Right lobe of liver (tissue), 4 donors: ENCODE results near the gene SEPTIN5.

Experiments
- POLR2A ChIP-seq: fragments of 450-650 bp; IDR thresholded peaks from one replicate; pipeline ENCODE4 v1.6.1; 2017; ENCODE audit warnings: antibody characterized with exemption, mild to moderate bottlenecking
- TF ChIP-seq, protein P1 (sequence below), 4 donors: fragments of 200-600 bp in 3 of 4; fragments of 450-650 bp in 1 of 4; IDR thresholded peaks; one replicate each; pipeline versions ENCODE4 v1.5.1 to v1.8.0; 2016 to 2022; ENCODE audit warnings: antibody characterized with exemption in 4 of 4, mild to moderate bottlenecking in 2 of 4
- donor health status: DM: no; HTN: no; CAD: no.
- donor health status: DM: no; HTN: no; CAD: no.
- donor health status: DM: no; HTN: yes; CAD: no.

DNA sequence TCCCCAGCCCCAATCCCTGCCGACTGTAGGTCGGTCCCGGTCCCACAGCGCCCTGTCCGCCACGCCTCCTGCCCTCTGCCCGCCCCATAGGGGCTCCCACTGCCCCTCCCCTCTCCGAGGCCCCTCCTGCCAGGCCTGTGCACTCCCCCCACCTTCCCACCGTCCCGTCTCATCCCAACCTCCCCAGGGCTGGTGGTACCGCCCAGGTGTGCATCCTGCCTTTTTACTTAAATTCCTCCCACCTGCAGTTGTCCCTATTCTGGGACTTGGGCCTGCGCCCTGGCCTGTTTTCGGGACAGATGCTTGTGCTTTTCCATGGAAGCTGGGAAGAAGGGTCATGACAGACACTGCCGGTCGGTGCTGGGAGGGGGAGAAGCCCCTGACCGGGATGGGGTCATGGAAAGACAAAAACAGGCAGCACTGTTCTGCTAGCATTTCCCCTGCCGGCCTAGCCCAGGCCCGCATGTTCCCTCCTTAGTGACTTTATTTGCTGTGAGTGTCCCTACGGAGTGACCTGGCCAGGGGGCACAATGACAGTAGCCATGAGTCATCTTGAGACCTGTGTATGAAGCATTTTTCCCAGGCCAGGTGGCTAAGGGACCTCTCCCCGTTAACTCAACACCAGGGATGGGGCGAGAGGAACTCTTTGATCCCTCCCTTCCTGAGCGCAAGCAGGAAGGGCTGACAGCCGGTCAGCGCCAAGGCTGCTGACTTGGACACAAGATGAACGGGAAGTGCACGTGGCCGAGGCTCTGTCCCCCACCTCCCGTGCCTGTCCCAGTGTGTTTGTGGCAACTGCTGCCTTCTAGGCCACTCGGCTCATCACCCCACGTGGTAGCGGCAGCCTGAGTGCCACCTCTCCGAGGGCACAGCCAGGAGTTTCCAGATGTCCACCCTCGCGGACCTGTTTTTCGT lies 53.4 kb downstream of the SEPTIN5 start:
- no peak for TF ChIP-seq POLR2A
- TF ChIP-seq, protein P1, sequence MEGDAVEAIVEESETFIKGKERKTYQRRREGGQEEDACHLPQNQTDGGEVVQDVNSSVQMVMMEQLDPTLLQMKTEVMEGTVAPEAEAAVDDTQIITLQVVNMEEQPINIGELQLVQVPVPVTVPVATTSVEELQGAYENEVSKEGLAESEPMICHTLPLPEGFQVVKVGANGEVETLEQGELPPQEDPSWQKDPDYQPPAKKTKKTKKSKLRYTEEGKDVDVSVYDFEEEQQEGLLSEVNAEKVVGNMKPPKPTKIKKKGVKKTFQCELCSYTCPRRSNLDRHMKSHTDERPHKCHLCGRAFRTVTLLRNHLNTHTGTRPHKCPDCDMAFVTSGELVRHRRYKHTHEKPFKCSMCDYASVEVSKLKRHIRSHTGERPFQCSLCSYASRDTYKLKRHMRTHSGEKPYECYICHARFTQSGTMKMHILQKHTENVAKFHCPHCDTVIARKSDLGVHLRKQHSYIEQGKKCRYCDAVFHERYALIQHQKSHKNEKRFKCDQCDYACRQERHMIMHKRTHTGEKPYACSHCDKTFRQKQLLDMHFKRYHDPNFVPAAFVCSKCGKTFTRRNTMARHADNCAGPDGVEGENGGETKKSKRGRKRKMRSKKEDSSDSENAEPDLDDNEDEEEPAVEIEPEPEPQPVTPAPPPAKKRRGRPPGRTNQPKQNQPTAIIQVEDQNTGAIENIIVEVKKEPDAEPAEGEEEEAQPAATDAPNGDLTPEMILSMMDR (IDR thresholded peaks at IDR 0.05) = peak in 1 of 4 donors; percentile 1
